WERI-Rb-1 (cell line): ENCODE measurements around the gene ALG8.
A peak's percentile ranks its signal among the peaks of the same experiment; 100 is the strongest.
"Not testable (repeated sequence)": the region's sequence is repeated elsewhere in the genome, so short reads cannot be mapped to it uniquely, and the experiment has no call there.

ENCODE experiments used
- DNase-seq: peaks from one replicate; pipeline ENCODE4 v3.0.0-alpha.2; 2020
- H3K27ac ChIP-seq: fragments of 250-450 bp; sonication (Bioruptor Pico); 2 replicates; pipeline ENCODE4 v1.5.1; 2020; ENCODE audit warnings: mild to moderate bottlenecking, moderate library complexity
- H3K27me3 ChIP-seq: fragments of 250-450 bp; sonication (Bioruptor Pico); 2 replicates; pipeline ENCODE4 v1.5.1; 2021; ENCODE audit warnings: mild to moderate bottlenecking, low read depth, moderate library complexity; ENCODE audit not compliant: insufficient read depth, severe bottlenecking
- H3K36me3 ChIP-seq: fragments of 250-450 bp; sonication (Bioruptor Pico); 2 replicates; pipeline ENCODE4 v1.5.1; 2020; ENCODE audit warnings: mild to moderate bottlenecking, moderate library complexity
- H3K4me3 ChIP-seq: 2 replicates; pipeline ENCODE4 v1.5.1; 2011; ENCODE audit warnings: low read depth, mild to moderate bottlenecking, control low read depth, low read length
- H3K9me3 ChIP-seq: fragments of 250-450 bp; sonication (Bioruptor Pico); 2 replicates; pipeline ENCODE4 v1.5.1; 2021; ENCODE audit warnings: mild to moderate bottlenecking, moderate library complexity; ENCODE audit not compliant: severe bottlenecking
- TF ChIP-seq, protein P1 (sequence below): IDR thresholded peaks from 2 replicates; pipeline ENCODE4 v1.5.1; 2011; ENCODE audit warnings: low read depth, mild to moderate bottlenecking, control low read depth, inconsistent platforms, low read length

ALG8 gene

DNA sequence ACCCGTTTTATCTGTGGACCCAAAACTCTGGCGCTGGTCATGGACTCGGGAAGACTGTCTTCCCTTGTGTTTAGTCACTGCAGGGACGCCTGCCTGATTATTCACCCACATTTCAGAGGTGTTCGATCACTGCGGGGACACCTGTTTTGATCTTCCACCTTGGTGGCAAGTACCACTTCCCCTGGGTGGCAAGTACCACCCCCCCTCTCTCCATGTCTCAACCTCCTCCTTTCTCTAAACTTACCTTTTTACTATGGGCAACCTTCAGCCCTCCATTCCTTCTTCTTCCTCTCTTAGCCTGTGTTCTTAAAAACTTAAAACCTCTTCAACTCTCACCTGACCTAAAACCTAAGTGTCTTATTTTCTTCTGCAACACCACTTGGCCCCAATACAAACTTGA is 57.8 kb downstream of the ALG8 start:
- no peak overlapping the region for H3K27ac ChIP-seq
- peaks cover 18% of the 10 kb centered on the region for H3K36me3 ChIP-seq
- H3K9me3 ChIP-seq = no peaks in the 10 kb centered on the region
- TF ChIP-seq, protein P1, sequence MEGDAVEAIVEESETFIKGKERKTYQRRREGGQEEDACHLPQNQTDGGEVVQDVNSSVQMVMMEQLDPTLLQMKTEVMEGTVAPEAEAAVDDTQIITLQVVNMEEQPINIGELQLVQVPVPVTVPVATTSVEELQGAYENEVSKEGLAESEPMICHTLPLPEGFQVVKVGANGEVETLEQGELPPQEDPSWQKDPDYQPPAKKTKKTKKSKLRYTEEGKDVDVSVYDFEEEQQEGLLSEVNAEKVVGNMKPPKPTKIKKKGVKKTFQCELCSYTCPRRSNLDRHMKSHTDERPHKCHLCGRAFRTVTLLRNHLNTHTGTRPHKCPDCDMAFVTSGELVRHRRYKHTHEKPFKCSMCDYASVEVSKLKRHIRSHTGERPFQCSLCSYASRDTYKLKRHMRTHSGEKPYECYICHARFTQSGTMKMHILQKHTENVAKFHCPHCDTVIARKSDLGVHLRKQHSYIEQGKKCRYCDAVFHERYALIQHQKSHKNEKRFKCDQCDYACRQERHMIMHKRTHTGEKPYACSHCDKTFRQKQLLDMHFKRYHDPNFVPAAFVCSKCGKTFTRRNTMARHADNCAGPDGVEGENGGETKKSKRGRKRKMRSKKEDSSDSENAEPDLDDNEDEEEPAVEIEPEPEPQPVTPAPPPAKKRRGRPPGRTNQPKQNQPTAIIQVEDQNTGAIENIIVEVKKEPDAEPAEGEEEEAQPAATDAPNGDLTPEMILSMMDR = no peak
- H3K27me3 ChIP-seq = no peaks in the 10 kb centered on the region
- no peak overlapping the region for H3K4me3 ChIP-seq
- DNase-seq = no peak

DNA sequence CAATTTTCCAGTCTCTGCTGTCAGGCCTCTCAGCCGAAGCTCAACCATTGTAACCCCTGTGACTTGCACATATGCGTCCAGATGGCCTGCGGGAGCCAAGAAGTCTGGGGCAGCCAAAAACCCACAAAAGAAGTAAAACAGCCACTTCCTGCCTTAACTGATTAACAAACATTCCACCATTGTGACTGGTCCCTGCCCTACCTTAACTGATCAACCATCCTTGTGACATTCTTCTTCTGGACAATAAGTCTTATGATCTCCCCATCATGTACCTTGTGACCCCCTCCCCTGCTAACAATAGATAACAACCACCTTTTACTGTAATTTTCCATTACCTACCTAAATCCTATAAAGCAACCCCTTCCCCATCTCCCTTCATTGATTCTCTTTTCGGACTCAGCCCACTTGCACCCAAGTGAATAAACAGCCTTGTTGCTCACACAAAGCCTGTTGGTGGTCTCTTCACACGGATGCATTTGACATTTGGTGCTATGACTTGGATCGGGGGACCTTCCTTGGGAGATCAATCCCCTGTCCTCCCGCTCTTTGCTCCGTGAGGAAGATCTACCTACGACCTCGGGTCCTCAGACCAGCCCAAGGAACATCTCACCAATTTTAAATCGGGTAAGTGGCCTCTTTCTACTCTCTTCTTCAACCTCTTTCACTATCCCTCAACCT is 58.5 kb downstream of the ALG8 start:
- Histone ChIP-seq H3K27ac (no peak overlapping the region), H3K27me3 (no peaks in the 10 kb centered on the region), H3K9me3 (no peaks in the 10 kb centered on the region), H3K36me3 (peaks cover 24% of the 10 kb centered on the region), H3K4me3 (no peak overlapping the region)
- TF ChIP-seq, protein P1 = no peak
- DNase-seq = no peak

DNA sequence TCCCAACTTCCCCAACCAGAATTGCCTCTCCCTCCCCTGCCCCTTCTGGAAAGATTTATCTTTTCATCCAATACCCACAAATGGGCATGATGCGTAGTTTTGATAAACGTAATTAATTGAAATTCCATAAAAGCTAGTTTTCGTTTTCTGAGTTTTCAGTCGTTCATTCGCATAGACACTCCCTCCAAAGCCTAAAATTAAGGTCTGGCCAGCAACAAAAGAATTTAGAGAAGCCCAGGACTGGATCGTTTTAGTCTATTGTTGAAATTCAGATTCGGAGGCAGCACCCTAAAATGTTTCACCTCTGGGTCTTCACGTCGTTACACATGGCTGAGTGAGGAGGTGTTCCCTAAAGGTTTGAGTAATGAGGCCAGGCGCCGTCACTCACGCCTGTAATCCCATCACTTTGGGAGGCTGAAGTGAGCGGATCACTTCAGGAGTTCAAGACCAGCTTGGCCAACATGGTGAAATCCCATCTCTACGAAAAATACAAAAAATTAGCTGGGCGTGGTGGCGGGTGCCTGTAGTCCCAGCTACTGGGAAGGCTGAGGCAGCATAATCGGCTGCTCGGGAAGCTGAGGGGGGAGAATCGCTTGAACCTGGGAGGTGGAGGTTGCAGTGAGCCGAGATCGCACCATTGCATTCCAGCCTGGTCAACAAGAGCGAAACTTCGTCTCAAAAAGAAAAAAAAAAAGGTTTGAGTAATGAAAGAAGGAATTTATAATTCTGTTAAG is 59.2 kb downstream of the ALG8 start:
- peak overlapping the region; percentile 90 for H3K27ac ChIP-seq
- H3K27me3 ChIP-seq = no peaks in the 10 kb centered on the region
- no peaks in the 10 kb centered on the region for H3K9me3 ChIP-seq
- H3K36me3 ChIP-seq = peaks cover 31% of the 10 kb centered on the region
- H3K4me3 ChIP-seq = peak overlapping the region; percentile 66
- TF ChIP-seq, protein P1 = no peak
- no peak for DNase-seq

DNA sequence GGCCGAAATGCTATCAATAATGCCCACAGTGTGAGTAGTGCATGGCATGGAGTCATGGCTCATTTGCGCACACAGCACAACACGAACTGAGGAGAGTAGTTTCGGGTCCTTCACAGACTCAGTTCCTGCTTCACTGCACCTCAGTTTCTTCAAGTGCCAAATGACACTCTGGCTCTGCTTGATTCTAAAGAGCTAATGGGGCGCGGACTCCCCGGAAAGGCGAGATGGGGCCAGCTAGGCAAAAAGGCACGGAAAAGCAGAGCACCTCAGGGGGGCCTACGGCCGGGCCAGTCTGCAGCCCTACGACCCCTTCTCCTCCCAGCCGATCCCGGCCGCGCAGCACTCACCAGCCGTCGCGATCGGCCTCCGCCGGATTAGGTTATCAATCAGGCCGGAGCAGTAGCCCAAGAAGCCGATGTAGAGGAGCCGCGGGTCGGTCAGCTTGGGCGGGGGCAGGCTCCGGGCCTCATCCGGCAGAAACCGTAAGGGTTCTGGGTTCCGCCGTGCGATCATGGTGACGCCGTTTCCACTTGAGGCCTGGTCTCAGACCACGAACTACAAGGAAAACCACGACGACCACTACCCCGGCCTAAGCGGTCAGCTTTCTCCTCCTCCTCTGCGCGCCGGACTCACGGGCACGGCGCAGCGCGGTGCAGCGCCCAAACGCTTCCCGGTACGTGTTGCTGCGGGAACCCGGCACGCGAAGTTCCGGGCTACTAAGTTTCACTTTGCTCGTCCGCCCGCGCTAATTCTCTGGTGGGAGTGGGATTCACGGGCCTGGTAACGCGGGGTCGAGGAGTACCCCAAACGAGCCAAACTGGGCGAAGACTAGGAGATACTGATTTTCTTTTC is 60.0 kb downstream of the ALG8 start, which contains the start of gene NDUFC2:
NDUFC2 (minus strand) TSS at position 631 of the 852 bp plus-strand sequence; CDS start at position 513, 118 bp downstream.
- peak; percentile 75 for DNase-seq
- H3K9me3 ChIP-seq = no peaks in the 10 kb centered on the region
- TF ChIP-seq, protein P1 = no peak
- H3K4me3 ChIP-seq = peak within 1 kb of the TSS; percentile 66
- peaks cover 38% of the 10 kb centered on the region for H3K36me3 ChIP-seq
- H3K27ac ChIP-seq = peak within 1 kb of the TSS; percentile 90
- H3K27me3 ChIP-seq = no peaks in the 10 kb centered on the region

DNA sequence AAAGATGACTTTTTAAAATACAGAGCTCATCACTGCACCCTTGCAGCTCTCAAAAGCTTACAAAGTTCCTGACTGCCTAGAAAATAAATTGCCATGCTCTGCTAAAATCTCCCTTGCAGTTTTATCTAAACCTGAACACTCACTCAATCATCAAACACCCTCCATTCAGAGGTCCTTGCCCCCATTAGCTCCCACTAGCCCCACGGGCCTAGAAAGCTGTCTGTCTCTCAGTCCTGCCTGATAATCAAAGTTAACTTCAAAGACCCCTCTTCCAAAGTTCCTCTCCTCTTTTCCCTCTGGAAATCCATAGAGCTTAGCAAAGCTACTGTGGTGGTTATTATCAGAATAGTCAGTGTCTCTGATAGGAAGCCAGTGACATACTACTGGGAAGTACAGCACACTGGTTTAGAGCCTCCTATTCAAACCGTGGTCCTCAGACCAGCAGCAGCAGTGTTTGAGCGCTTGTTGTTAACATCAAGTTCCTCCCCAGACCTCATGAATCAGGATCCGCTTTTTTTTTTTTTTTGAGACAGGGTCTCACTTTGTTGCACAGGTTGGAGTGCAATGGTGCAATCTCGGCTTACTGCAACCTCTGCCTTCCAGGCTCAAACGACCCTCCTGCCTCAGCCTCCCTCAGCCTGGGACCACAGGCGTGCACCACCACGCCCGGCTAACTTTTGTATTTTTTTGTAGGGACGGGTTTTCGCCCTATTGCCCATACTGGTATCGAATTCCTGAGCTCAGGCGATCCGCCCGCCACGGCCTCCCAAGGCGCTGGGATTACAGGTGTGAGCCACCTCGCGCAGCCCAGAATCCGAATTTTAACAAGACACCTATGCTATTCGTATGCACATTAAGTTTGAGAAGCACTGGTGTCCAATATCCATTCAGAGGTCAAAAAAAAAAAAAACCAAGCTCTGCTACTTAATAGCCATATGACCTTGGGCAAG is 60.9 kb downstream of the ALG8 start:
- H3K4me3 ChIP-seq = peak overlapping the region; percentile 66
- no peak for DNase-seq
- H3K27ac ChIP-seq = peak overlapping the region; percentile 90; the same call in 1 of the 2 replicates
- no peaks in the 10 kb centered on the region for H3K27me3 ChIP-seq
- no peaks in the 10 kb centered on the region for H3K9me3 ChIP-seq
- TF ChIP-seq, protein P1 = no peak
- peaks cover 38% of the 10 kb centered on the region for H3K36me3 ChIP-seq

DNA sequence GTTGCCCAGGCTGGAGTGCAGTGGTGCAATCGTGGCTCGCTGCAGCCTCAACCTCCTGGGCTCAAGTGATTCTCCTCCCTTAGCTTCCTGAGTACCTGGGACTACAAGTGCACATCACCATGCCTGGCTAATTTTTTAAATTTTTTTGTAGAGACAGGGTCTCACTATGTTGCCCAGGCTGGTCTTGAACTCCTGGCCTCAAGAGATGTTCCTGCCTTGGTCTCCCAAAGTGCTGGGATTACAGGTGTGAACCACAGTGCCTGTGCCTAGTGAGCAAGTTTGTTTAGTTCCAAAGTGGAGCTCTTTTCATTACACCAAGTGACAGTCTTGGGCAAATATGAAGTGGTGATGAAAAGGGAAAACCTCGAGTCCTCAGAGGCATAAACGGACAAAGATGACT is 61.8 kb downstream of the ALG8 start:
- not testable (repeated sequence) for H3K27me3 ChIP-seq, H3K9me3 ChIP-seq, H3K4me3 ChIP-seq, H3K27ac ChIP-seq, DNase-seq
- H3K36me3 ChIP-seq = peaks cover 46% of the 10 kb centered on the region
